ENCODE results near the gene MSTO1.
"Not testable (repeated sequence)": the region's sequence is repeated elsewhere in the genome, so short reads cannot be mapped to it uniquely, and the experiment has no call there.

- not testable (repeated sequence) for TF ChIP-seq EZH2phosphoT487 (IDR thresholded peaks at IDR 0.05; ENCODE audit: insufficient read depth, low read depth); EZH2 (IDR thresholded peaks at IDR 0.05; ENCODE audit: insufficient read depth, poor library complexity, severe bottlenecking)
These were observed 234 bp downstream of the MSTO1 start for GRCh38 chr1:155610257-155610647.
